Karpas-422 (cell line): ENCODE measurements around the gene PCDHB5. TPM values are rescaled to one million over a fixed set of nuclear protein-coding genes. Genes with fewer than 3 reads are reported as not detected.
"Not testable (repeated sequence)": the region's sequence is repeated elsewhere in the genome, so short reads cannot be mapped to it uniquely, and the experiment has no call there.

Experiments used
- DNase-seq: peaks from one replicate; pipeline ENCODE4 v3.0.0-alpha.2; 2015
- H2AFZ ChIP-seq: fragments of 200-600 bp; sonication (generic); 2 replicates; pipeline ENCODE4 v1.6.1; 2014; ENCODE audit warnings: antibody characterized with exemption, low read length, mixed read lengths
- H3K27ac ChIP-seq: fragments of 200-600 bp; sonication (generic); 2 replicates; pipeline ENCODE4 v1.5.1; 2014; ENCODE audit warnings: mild to moderate bottlenecking, low read length, moderate library complexity
- H3K27me3 ChIP-seq: fragments of 200-600 bp; sonication (generic); 2 replicates; pipeline ENCODE4 v1.6.1; 2014; ENCODE audit warnings: low read length, mixed read lengths
- H3K36me3 ChIP-seq: fragments of 200-600 bp; sonication (generic); 2 replicates; pipeline ENCODE4 v1.6.1; 2014; ENCODE audit warnings: low read length, mixed read lengths; ENCODE audit not compliant: insufficient read depth
- H3K4me1 ChIP-seq: fragments of 200-600 bp; sonication (generic); 2 replicates; pipeline ENCODE4 v1.6.1; 2014; ENCODE audit warnings: mild to moderate bottlenecking, low read length, mixed read lengths
- H3K4me2 ChIP-seq: fragments of 200-600 bp; sonication (generic); 2 replicates; pipeline ENCODE4 v1.6.1; 2014; ENCODE audit warnings: low read length, low read depth, mild to moderate bottlenecking; ENCODE audit not compliant: poor library complexity, severe bottlenecking
- H3K4me3 ChIP-seq: fragments of 200-600 bp; sonication (generic); 2 replicates; pipeline ENCODE4 v1.5.1; 2014; ENCODE audit warnings: mild to moderate bottlenecking, antibody characterized with exemption, low read length, mixed read lengths
- H3K79me2 ChIP-seq: fragments of 200-600 bp; sonication (generic); 2 replicates; pipeline ENCODE4 v1.6.1; 2014; ENCODE audit warnings: mild to moderate bottlenecking, low read length, mixed read lengths
- H3K9ac ChIP-seq: fragments of 200-600 bp; sonication (generic); 2 replicates; pipeline ENCODE4 v1.6.0; 2014; ENCODE audit warnings: low read length
- H3K9me2 ChIP-seq: fragments of 200-600 bp; sonication (generic), shearing (Covaris generic); replicated peaks from 2 replicates; pipeline ENCODE4 v1.6.0; 2014; ENCODE audit warnings: mild to moderate bottlenecking, low read length, moderate library complexity; ENCODE audit not compliant: insufficient read depth
- H3K9me3 ChIP-seq: fragments of 300-700, 200-600 bp; sonication (generic); 2 replicates; pipeline ENCODE4 v1.6.1; 2014; ENCODE audit warnings: low read length, mixed read lengths
- H4K20me1 ChIP-seq: fragments of 200-600 bp; sonication (generic); 2 replicates; pipeline ENCODE4 v1.6.1; 2014; ENCODE audit warnings: mild to moderate bottlenecking, antibody characterized with exemption, low read length, low read depth; ENCODE audit not compliant: insufficient read depth
- total RNA-seq: library from RNA; depleted of rRNA; stranded (reverse); fragments of >200 nt; shearing (Covaris generic); gene quantifications from 2 replicates; pipeline ENCODE4 v1.2.3, GENCODE V29; 2014; ENCODE audit warnings: low replicate concordance; rRNA removed

Gene PCDHB5
- total RNA-seq, 1 experiment from 2014 or later = not detected

DNA sequence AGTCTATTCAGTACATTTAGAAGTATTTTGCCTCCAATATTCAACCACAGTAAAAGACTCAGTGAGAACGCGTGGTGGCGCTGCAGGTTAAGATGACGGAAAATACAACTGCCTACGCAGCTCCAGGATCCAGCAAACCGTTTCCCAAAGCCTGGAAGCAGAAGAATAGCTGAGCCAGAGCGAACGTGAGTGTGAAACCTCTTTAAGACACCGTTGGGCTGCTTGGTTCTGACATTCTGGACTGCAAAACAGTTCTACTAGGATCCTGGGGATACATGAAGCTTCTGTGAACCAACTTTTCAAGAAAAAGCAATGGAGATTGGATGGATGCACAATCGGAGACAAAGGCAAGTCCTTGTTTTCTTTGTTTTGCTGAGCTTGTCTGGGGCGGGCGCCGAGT is 47.2 kb downstream of the PCDHB5 start, which contains the start of gene PCDHB16:
Gene PCDHB16, plus strand, starts transcription at position 140 of the 400 bp plus-strand sequence. Its CDS starts 173 bp downstream, at position 313.
- no peaks in the 10 kb centered on the region for H3K79me2 ChIP-seq
- no peaks in the 10 kb centered on the region for H3K9me2 ChIP-seq
- no peaks in the 10 kb centered on the region for H3K9me3 ChIP-seq
- no peaks in the 10 kb centered on the region for H3K27me3 ChIP-seq
- H3K4me1 ChIP-seq = no peaks in the 10 kb centered on the region
- H3K27ac ChIP-seq = no peak within 1 kb of the TSS
- H3K4me3 ChIP-seq = no peak within 1 kb of the TSS
- H2AFZ ChIP-seq = no peak within 1 kb of the TSS
- no peak within 1 kb of the TSS for H3K9ac ChIP-seq
- peak; percentile 68 for DNase-seq
- no peak within 1 kb of the TSS for H3K4me2 ChIP-seq
- no peaks in the 10 kb centered on the region for H4K20me1 ChIP-seq
- no peaks in the 10 kb centered on the region for H3K36me3 ChIP-seq

DNA sequence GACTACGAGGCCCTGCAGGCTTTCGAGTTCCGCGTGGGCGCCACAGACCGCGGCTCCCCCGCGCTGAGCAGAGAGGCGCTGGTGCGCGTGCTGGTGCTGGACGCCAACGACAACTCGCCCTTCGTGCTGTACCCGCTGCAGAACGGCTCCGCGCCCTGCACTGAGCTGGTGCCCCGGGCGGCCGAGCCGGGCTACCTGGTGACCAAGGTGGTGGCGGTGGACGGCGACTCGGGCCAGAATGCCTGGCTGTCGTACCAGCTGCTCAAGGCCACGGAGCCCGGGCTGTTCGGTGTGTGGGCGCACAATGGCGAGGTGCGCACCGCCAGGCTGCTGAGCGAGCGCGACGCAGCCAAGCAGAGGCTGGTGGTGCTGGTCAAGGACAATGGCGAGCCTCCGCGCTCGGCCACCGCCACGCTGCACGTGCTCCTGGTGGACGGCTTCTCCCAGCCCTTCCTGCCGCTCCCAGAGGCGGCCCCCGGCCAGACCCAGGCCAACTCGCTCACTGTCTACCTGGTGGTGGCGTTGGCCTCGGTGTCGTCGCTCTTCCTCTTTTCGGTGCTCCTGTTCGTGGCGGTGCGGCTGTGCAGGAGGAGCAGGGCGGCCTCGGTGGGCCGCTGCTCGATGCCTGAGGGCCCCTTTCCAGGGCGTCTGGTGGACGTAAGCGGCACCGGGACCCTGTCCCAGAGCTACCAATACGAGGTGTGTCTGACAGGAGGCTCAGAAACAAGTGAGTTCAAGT is 49.3 kb downstream of the PCDHB5 start:
- DNase-seq, H3K9me3 ChIP-seq, H3K4me1 ChIP-seq, H3K9ac ChIP-seq, H3K4me3 ChIP-seq, H3K9me2 ChIP-seq, H3K27me3 ChIP-seq, H2AFZ ChIP-seq, H4K20me1 ChIP-seq, H3K79me2 ChIP-seq, H3K36me3 ChIP-seq, H3K4me2 ChIP-seq, H3K27ac ChIP-seq: not testable (repeated sequence)

DNA sequence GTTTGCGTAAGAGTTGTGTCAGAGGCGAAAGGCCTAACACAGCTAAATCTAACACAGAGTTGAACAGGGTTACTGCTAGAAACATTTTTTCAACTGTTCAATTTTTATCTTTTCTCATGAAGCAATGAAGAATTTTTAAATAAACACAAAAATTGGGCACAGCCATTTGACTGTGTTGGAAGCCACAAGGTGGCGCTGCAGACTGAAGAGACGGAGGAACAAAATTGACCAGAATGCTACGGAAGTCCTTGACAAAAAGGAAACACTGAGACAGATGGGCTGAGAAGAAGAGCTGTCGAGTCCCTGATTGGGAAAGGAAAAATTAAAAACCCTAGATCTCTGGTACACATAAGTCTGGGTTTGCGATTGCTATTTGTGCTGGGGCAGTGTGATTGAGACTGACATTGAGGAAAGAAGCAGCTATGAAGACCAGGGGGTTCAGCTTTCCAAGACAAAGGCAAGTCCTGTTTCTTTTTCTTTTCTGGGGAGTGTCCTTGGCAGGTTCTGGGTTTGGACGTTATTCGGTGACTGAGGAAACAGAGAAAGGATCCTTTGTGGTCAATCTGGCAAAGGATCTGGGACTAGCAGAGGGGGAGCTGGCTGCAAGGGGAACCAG is 52.0 kb downstream of the PCDHB5 start, which contains the start of gene PCDHB9:
Gene PCDHB9, plus strand, starts transcription at position 265 of the 616 bp plus-strand sequence. Its CDS starts 158 bp downstream, at position 423.
- no peaks in the 10 kb centered on the region for H3K4me1 ChIP-seq
- H3K36me3 ChIP-seq = no peaks in the 10 kb centered on the region
- no peak within 1 kb of the TSS for H3K27ac ChIP-seq
- H3K27me3 ChIP-seq = no peaks in the 10 kb centered on the region
- peak within 1 kb of the TSS; percentile 19; the same call in 1 of the 2 replicates for H3K9ac ChIP-seq
- peak within 1 kb of the TSS; percentile 62; the same call in 1 of the 2 replicates for H2AFZ ChIP-seq
- H3K9me3 ChIP-seq = no peaks in the 10 kb centered on the region
- H3K4me3 ChIP-seq = no peak within 1 kb of the TSS
- no peaks in the 10 kb centered on the region for H3K79me2 ChIP-seq
- no peaks in the 10 kb centered on the region for H3K9me2 ChIP-seq
- no peak within 1 kb of the TSS for H3K4me2 ChIP-seq
- H4K20me1 ChIP-seq = no peaks in the 10 kb centered on the region
- DNase-seq = peak; percentile 76

Other genes starting within 250 kb of the PCDHB5 start
- not detected in 2 replicates for gene PCDHAC1, start 208.9 kb upstream of the PCDHB5 start, total RNA-seq
- gene PCDHAC2, start 168.7 kb upstream of the PCDHB5 start, total RNA-seq = not detected in 2 replicates
- gene PCDHB1, start 83.8 kb upstream of the PCDHB5 start, total RNA-seq = not detected in 2 replicates
- not detected in 2 replicates for gene PCDHB2, start 40.6 kb upstream of the PCDHB5 start, total RNA-seq
- not detected in 2 replicates for gene PCDHB3, start 34.7 kb upstream of the PCDHB5 start, total RNA-seq
- gene PCDHB4, start 13.4 kb upstream of the PCDHB5 start, total RNA-seq = not detected in 2 replicates
- gene PCDHB6, start 14.9 kb downstream of the PCDHB5 start, total RNA-seq = not detected in 2 replicates
- gene PCDHB7, start 37.4 kb downstream of the PCDHB5 start, total RNA-seq = not detected in 2 replicates
- not detected in 2 replicates for gene PCDHB8, start 42.6 kb downstream of the PCDHB5 start, total RNA-seq
- gene PCDHB16, start 47.2 kb downstream of the PCDHB5 start, total RNA-seq = 0.04 and 0.54 TPM in 2 replicates
- 0.11 and 0.29 TPM in 2 replicates for gene PCDHB9, start 52.0 kb downstream of the PCDHB5 start, total RNA-seq
- 0.11 TPM in 1 of 2 replicates, not detected in the other for gene PCDHB10, start 57.1 kb downstream of the PCDHB5 start, total RNA-seq
- gene PCDHB11, start 64.4 kb downstream of the PCDHB5 start, total RNA-seq = not detected in 2 replicates
- gene PCDHB12, start 73.5 kb downstream of the PCDHB5 start, total RNA-seq = not detected in 2 replicates
- 0.19 and 0.69 TPM in 2 replicates for gene PCDHB13, start 78.7 kb downstream of the PCDHB5 start, total RNA-seq
- gene PCDHB14, start 88.1 kb downstream of the PCDHB5 start, total RNA-seq = 0.48 and 0.90 TPM in 2 replicates
- 0.25 TPM in 1 of 2 replicates, not detected in the other for gene PCDHB15, start 110.2 kb downstream of the PCDHB5 start, total RNA-seq
- gene SLC25A2, start 168.8 kb downstream of the PCDHB5 start, total RNA-seq = 0.65 and 0.82 TPM in 2 replicates
- 70.0 and 85.9 TPM in 2 replicates for gene TAF7, start 185.6 kb downstream of the PCDHB5 start, total RNA-seq
- 0.48 and 1.2 TPM in 2 replicates for gene PCDHGA1, start 195.3 kb downstream of the PCDHB5 start, total RNA-seq
- gene PCDHGA2, start 203.6 kb downstream of the PCDHB5 start, total RNA-seq = 0.04 TPM in 1 of 2 replicates, not detected in the other
- not detected in 2 replicates for gene PCDHGA3, start 208.6 kb downstream of the PCDHB5 start, total RNA-seq
- gene PCDHGB1, start 214.9 kb downstream of the PCDHB5 start, total RNA-seq = 14.0 and 15.3 TPM in 2 replicates
- gene PCDHGA4, start 219.8 kb downstream of the PCDHB5 start, total RNA-seq = 11.1 and 13.5 TPM in 2 replicates
- 9.8 and 11.5 TPM in 2 replicates for gene PCDHGB2, start 224.8 kb downstream of the PCDHB5 start, total RNA-seq
- 8.8 and 9.7 TPM in 2 replicates for gene PCDHGA5, start 229.0 kb downstream of the PCDHB5 start, total RNA-seq
- gene PCDHGB3, start 235.0 kb downstream of the PCDHB5 start, total RNA-seq = 19.5 and 22.7 TPM in 2 replicates
- 10.9 and 14.5 TPM in 2 replicates for gene PCDHGA6, start 238.7 kb downstream of the PCDHB5 start, total RNA-seq
- gene PCDHGA7, start 247.5 kb downstream of the PCDHB5 start, total RNA-seq = 8.4 and 11.5 TPM in 2 replicates